HEK293 (cell line): ENCODE results near the gene PPP4C.

Source experiments
- GLIS1 ChIP-seq: fragments of 450-650 bp; formaldehyde crosslinking; IDR thresholded peaks from 2 replicates; pipeline ENCODE4 v1.5.1; 2016; ENCODE audit warnings: missing biosample characterization, missing genetic modification characterization
- OSR2 ChIP-seq: fragments of 450-650 bp; formaldehyde crosslinking; IDR thresholded peaks from 2 replicates; pipeline ENCODE4 v1.5.1; 2016; ENCODE audit warnings: missing biosample characterization, missing genetic modification characterization
- PRDM1 ChIP-seq: fragments of 450-650 bp; formaldehyde crosslinking; IDR thresholded peaks from 2 replicates; pipeline ENCODE4; 2016; ENCODE audit warnings: missing biosample characterization, missing genetic modification characterization
- RBAK ChIP-seq: fragments of 450-650 bp; formaldehyde crosslinking; IDR thresholded peaks from 2 replicates; pipeline ENCODE4 v1.5.1; 2016; ENCODE audit warnings: missing biosample characterization, missing genetic modification characterization
- REPIN1 ChIP-seq: fragments of 450-650 bp; formaldehyde crosslinking; IDR thresholded peaks from 2 replicates; pipeline ENCODE4 v1.5.1; 2017; ENCODE audit warnings: missing biosample characterization, missing genetic modification characterization, low read depth
- TCF7L2 ChIP-seq: IDR thresholded peaks from 2 replicates; pipeline ENCODE4 v1.6.1; 2011; ENCODE audit warnings: low read depth, mild to moderate bottlenecking, inconsistent platforms, low read length, moderate library complexity, borderline replicate concordance
- TRIM28 ChIP-seq: IDR thresholded peaks from 2 replicates; pipeline ENCODE4 v1.6.1; 2011; ENCODE audit warnings: low read length, control low read depth, borderline replicate concordance
- ZBTB11 ChIP-seq: fragments of 450-650 bp; formaldehyde crosslinking; conservative IDR thresholded peaks from 2 replicates; pipeline ENCODE4 v1.5.1; 2016; ENCODE audit warnings: low read depth, missing biosample characterization, missing genetic modification characterization
- ZBTB20 ChIP-seq: fragments of 450-650 bp; formaldehyde crosslinking; IDR thresholded peaks from 2 replicates; pipeline ENCODE4 v1.5.1; 2016; ENCODE audit warnings: missing biosample characterization, missing genetic modification characterization
- ZBTB26 ChIP-seq: fragments of 450-650 bp; formaldehyde crosslinking; optimal IDR thresholded peaks from 2 replicates; pipeline ENCODE3; 2016; ENCODE audit warnings: missing biosample characterization, mild to moderate bottlenecking, missing genetic modification characterization
- ZEB2 ChIP-seq: fragments of 450-650 bp; formaldehyde crosslinking; IDR thresholded peaks from 2 replicates; pipeline ENCODE4 v1.5.1; 2016; ENCODE audit warnings: missing biosample characterization, missing genetic modification characterization
- ZNF169 ChIP-seq: fragments of 450-650 bp; formaldehyde crosslinking; IDR thresholded peaks from 2 replicates; pipeline ENCODE4 v1.5.1; 2016; ENCODE audit warnings: missing biosample characterization, missing genetic modification characterization
- ZNF239 ChIP-seq: fragments of 450-650 bp; formaldehyde crosslinking; IDR thresholded peaks from 2 replicates; pipeline ENCODE4 v1.5.1; 2016; ENCODE audit warnings: missing biosample characterization, missing genetic modification characterization
- ZNF266 ChIP-seq: fragments of 450-650 bp; formaldehyde crosslinking; IDR thresholded peaks from 2 replicates; pipeline ENCODE4 v1.5.1; 2016; ENCODE audit warnings: missing biosample characterization, missing genetic modification characterization, low read depth
- ZNF324 ChIP-seq: fragments of 450-650 bp; formaldehyde crosslinking; IDR thresholded peaks from 2 replicates; pipeline ENCODE4 v1.5.1; 2016; ENCODE audit warnings: missing biosample characterization, missing genetic modification characterization
- ZNF362 ChIP-seq: fragments of 450-650 bp; formaldehyde crosslinking; IDR thresholded peaks from 2 replicates; pipeline ENCODE4 v1.5.1; 2016; ENCODE audit warnings: missing biosample characterization, missing genetic modification characterization
- ZNF391 ChIP-seq: fragments of 450-650 bp; formaldehyde crosslinking; IDR thresholded peaks from 2 replicates; pipeline ENCODE4 v1.5.1; 2016; ENCODE audit warnings: low read depth, missing biosample characterization, missing genetic modification characterization, borderline replicate concordance
- ZNF398 ChIP-seq: fragments of 450-650 bp; formaldehyde crosslinking; IDR thresholded peaks from 2 replicates; pipeline ENCODE4 v1.5.1; 2017; ENCODE audit warnings: missing biosample characterization, missing genetic modification characterization
- ZNF530 ChIP-seq: fragments of 450-650 bp; formaldehyde crosslinking; IDR thresholded peaks from 2 replicates; pipeline ENCODE4 v1.5.1; 2016; ENCODE audit warnings: low read depth, missing biosample characterization, missing genetic modification characterization
- ZNF571 ChIP-seq: fragments of 450-650 bp; formaldehyde crosslinking; IDR thresholded peaks from 2 replicates; pipeline ENCODE4 v1.5.0; 2017; ENCODE audit warnings: missing biosample characterization, missing genetic modification characterization
- ZNF654 ChIP-seq: fragments of 450-650 bp; formaldehyde crosslinking; IDR thresholded peaks from 2 replicates; pipeline ENCODE4 v1.5.1; 2016; ENCODE audit warnings: low read depth, missing biosample characterization, missing genetic modification characterization
- ZNF792 ChIP-seq: fragments of 450-650 bp; formaldehyde crosslinking; IDR thresholded peaks from 2 replicates; pipeline ENCODE4 v1.5.1; 2016; ENCODE audit warnings: missing biosample characterization, missing genetic modification characterization
- ZSCAN23 ChIP-seq: fragments of 450-650 bp; formaldehyde crosslinking; IDR thresholded peaks from 2 replicates; pipeline ENCODE4 v1.5.1; 2016; ENCODE audit warnings: missing biosample characterization, missing genetic modification characterization
- ZSCAN5A ChIP-seq: fragments of 450-650 bp; formaldehyde crosslinking; IDR thresholded peaks from 2 replicates; pipeline ENCODE4 v1.5.1; 2016; ENCODE audit warnings: missing biosample characterization, missing genetic modification characterization
- TF ChIP-seq, protein P1 (sequence below): fragments of 450-650 bp; formaldehyde crosslinking; IDR thresholded peaks from 2 replicates; pipeline ENCODE4 v1.5.0; 2017; ENCODE audit warnings: missing biosample characterization, missing genetic modification characterization, borderline replicate concordance
- TF ChIP-seq, protein P2 (sequence below): fragments of 450-650 bp; formaldehyde crosslinking; IDR thresholded peaks from 2 replicates; pipeline ENCODE4 v1.5.1; 2016; ENCODE audit warnings: missing biosample characterization, missing genetic modification characterization

Gene PPP4C

DNA sequence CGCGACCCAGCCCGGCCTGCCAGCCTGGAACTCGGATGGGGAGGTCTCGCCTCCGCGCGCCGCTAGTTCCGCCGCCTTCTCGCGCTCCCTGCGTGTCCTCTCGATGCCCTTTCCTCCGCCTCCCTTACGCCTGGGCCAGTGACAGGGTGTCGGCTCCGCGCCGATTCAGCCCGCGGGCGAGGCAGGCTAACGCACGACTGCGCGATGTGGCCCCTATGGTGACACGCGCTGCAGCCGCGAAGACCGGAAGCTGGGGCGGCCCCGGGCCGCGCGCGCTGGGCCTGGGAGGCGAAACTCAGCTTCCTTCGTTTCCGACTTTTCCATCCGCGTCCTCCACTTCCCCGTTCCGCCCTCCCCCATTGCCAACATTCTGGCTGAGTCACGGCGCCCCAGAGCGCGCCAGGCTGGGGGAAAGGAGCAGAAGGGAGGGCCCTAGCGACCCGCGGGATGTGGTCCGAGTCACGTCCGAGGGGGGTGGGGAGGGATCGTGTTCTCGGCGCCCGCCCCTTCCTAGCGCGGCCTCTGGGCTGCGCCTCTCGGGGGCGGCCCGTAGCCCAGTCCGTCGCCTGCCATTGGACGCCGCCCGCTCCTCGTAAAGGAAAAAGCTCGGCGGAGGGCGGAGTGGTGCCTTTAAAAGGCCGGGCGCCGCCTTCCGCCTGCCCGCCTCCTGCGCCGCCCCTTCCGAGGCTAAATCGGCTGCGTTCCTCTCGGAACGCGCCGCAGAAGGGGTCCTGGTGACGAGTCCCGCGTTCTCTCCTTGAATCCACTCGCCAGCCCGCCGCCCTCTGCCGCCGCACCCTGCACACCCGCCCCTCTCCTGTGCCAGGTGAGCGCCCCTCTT is 10.5 kb upstream of the PPP4C start, which contains the start of gene ALDOA (continued):
- TF ChIP-seq ZNF362, result 0 out of 2 replicates have a peak, but pooled peaks have one; percentile 32
- TF ChIP-seq ZNF398, result peak; percentile 98
- no peak for TF ChIP-seq ZNF571 (tag by site-specific recombination)
- peak; percentile 98 for TF ChIP-seq ZSCAN5A (tag by site-specific recombination)
- TF ChIP-seq ZBTB11 (tag by site-specific recombination), result peak; percentile 94
- TF ChIP-seq, protein P1, sequence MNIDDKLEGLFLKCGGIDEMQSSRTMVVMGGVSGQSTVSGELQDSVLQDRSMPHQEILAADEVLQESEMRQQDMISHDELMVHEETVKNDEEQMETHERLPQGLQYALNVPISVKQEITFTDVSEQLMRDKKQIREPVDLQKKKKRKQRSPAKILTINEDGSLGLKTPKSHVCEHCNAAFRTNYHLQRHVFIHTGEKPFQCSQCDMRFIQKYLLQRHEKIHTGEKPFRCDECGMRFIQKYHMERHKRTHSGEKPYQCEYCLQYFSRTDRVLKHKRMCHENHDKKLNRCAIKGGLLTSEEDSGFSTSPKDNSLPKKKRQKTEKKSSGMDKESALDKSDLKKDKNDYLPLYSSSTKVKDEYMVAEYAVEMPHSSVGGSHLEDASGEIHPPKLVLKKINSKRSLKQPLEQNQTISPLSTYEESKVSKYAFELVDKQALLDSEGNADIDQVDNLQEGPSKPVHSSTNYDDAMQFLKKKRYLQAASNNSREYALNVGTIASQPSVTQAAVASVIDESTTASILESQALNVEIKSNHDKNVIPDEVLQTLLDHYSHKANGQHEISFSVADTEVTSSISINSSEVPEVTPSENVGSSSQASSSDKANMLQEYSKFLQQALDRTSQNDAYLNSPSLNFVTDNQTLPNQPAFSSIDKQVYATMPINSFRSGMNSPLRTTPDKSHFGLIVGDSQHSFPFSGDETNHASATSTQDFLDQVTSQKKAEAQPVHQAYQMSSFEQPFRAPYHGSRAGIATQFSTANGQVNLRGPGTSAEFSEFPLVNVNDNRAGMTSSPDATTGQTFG, result no peak
- TF ChIP-seq ZBTB26 (tag by site-specific recombination), result peak; percentile 100
- TF ChIP-seq ZEB2 (tag by site-specific recombination), result peak; percentile 99
- TF ChIP-seq TRIM28, result no peak; the same call in none of the 2 replicates
- no peak for TF ChIP-seq ZNF530 (tag by site-specific recombination)
- peak; percentile 37; the same call in 1 of the 2 replicates for TF ChIP-seq OSR2 (tag by site-specific recombination)
- peak; percentile 80; the same call in 1 of the 2 replicates for TF ChIP-seq ZNF391 (tag by site-specific recombination)
- no peak for TF ChIP-seq RBAK (tag by site-specific recombination)
- TF ChIP-seq REPIN1 (tag by site-specific recombination), result peak; percentile 85; the same call in 1 of the 2 replicates
- no peak for TF ChIP-seq ZNF266
- TF ChIP-seq ZBTB20 (tag by site-specific recombination), result peak; percentile 98
- TF ChIP-seq TCF7L2, result no peak
- TF ChIP-seq ZSCAN23 (tag by site-specific recombination), result peak; percentile 71
- TF ChIP-seq ZNF792 (tag by site-specific recombination), result peak; percentile 89; the same call in 1 of the 2 replicates
- TF ChIP-seq ZNF239 (tag by site-specific recombination), result 0 out of 2 replicates have a peak, but pooled peaks have one; percentile 54
- TF ChIP-seq ZNF169 (tag by site-specific recombination), result 0 out of 2 replicates have a peak, but pooled peaks have one; percentile 52
- TF ChIP-seq GLIS1, result peak; percentile 77
- TF ChIP-seq, protein P2, sequence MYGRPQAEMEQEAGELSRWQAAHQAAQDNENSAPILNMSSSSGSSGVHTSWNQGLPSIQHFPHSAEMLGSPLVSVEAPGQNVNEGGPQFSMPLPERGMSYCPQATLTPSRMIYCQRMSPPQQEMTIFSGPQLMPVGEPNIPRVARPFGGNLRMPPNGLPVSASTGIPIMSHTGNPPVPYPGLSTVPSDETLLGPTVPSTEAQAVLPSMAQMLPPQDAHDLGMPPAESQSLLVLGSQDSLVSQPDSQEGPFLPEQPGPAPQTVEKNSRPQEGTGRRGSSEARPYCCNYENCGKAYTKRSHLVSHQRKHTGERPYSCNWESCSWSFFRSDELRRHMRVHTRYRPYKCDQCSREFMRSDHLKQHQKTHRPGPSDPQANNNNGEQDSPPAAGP, result peak; percentile 98
- TF ChIP-seq PRDM1 (tag by site-specific recombination), result peak; percentile 97
- TF ChIP-seq ZNF654 (tag by site-specific recombination), result no peak
- peak; percentile 95 for TF ChIP-seq ZNF324
